ENCODE results near the gene TRAPPC3. TPM values are rescaled to one million over a fixed set of nuclear protein-coding genes. Genes with fewer than 3 reads are reported as not detected.

Gene TRAPPC3
- total RNA-seq, 1 experiment from 2014 or later = 64.6 TPM

DNA sequence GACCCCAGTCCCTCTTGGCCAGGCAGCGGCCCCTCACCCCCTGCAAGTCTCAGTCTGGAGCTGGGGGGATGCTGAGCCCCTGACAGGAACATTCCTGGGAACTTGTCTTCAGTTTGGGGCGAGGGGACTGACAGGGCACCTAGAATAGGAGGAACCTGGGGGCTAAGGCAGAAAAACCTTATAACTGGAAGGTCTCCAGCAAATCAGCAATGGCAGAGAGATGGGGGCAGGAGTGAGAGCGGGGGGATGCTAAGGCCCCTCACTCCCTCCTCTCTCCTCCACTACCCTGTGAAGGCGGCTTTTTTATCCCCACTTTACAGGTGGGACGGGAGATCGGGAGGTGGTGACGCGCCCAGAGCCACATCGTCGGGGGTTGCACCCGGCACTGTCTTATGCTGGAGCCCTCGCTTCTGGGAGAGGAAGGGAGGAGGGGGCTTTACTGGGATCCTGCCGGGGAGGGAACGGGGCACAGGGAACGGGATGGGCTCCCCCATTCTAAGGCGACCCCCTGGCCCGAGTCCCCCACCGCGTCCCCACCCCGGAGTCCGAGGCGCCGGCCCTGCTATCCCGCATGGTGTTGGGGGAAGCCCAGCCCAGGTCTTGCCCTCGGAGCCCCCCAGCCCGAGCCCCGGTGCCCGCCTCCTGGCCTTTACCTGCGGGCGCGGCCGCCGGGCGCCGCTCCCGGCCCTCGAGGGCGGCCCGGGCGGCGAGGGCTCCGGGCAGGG is 24.7 kb downstream of the TRAPPC3 start:
- Histone ChIP-seq H3K9me3 (ENCODE audit: control insufficient read depth in 1 of 2, insufficient read depth in 1 of 2, low read depth in 1 of 2, low read length in 2 of 2) (no peaks in the 10 kb centered on the region), H3K79me2 (ENCODE audit: insufficient read depth, low read length) (no peaks in the 10 kb centered on the region), H3K4me2 (ENCODE audit: low read length) (no peak overlapping the region), H3K27me3 (ENCODE audit: insufficient read depth, low read length) (no peaks in the 10 kb centered on the region), H2AFZ (ENCODE audit: low read depth, low read length, poor library complexity, severe bottlenecking) (no peak overlapping the region), H3K9me2 (ENCODE audit: insufficient read depth) (no peaks in the 10 kb centered on the region), H3K36me3 (ENCODE audit: control insufficient read depth in 1 of 2, insufficient read depth in 2 of 2, low read length in 2 of 2) (no peaks in the 10 kb centered on the region), H3K27ac (ENCODE audit: low read depth, low read length) (no peak overlapping the region), H3K4me3 (replicated peaks in 1 of 2; ENCODE audit: low read depth in 1 of 2, low read length in 2 of 2) (no peak overlapping the region), H4K20me1 (ENCODE audit: insufficient read depth) (no peaks in the 10 kb centered on the region), H3K4me1 (ENCODE audit: control insufficient read depth in 1 of 2, insufficient read depth in 2 of 2, low read length in 2 of 2) (no peaks in the 10 kb centered on the region), H3K9ac (ENCODE audit: low read length) (no peak overlapping the region)
- ATAC-seq (no peak), DNase-seq (ENCODE audit: low read depth, low spot score) (no peak)
- POLR2A ChIA-PET = no interaction called here
- TF ChIP-seq POLR2AphosphoS5 (IDR thresholded peaks at IDR 0.05; ENCODE audit: low read depth, low read length) = no peak
- TF ChIP-seq, protein P1, sequence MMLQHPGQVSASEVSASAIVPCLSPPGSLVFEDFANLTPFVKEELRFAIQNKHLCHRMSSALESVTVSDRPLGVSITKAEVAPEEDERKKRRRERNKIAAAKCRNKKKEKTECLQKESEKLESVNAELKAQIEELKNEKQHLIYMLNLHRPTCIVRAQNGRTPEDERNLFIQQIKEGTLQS (IDR thresholded peaks at IDR 0.05) = no peak
- no peak for TF ChIP-seq EZH2 (IDR thresholded peaks at IDR 0.05)
- no peak for TF ChIP-seq ZBTB33 (IDR thresholded peaks at IDR 0.05; ENCODE audit: extremely low read depth, insufficient replicate concordance, low read length)
- no peak for TF ChIP-seq EGR1 (IDR thresholded peaks at IDR 0.05; ENCODE audit: low read depth)
- TF ChIP-seq CBX3 (IDR thresholded peaks at IDR 0.05; ENCODE audit: low read depth) = no peak
- TF ChIP-seq ZNF274 (IDR thresholded peaks at IDR 0.05; ENCODE audit: low read depth, low read length) = no peak
- no peak for TF ChIP-seq FOSL1 (IDR thresholded peaks at IDR 0.05; ENCODE audit: low read depth)
- TF ChIP-seq SRF (IDR thresholded peaks at IDR 0.05; ENCODE audit: low read depth) = no peak
- TF ChIP-seq RAD21 (IDR thresholded peaks at IDR 0.05; ENCODE audit: low read depth) = no peak
- no peak for TF ChIP-seq EZH2phosphoT487 (IDR thresholded peaks at IDR 0.05; ENCODE audit: borderline replicate concordance)
- TF ChIP-seq MAX (IDR thresholded peaks at IDR 0.05) = no peak
- RAD21 ChIA-PET (ENCODE audit: low non-redundant PET in 1 of 2, low total read pairs in 2 of 2, uncharacterized antibody in 2 of 2, unreplicated experiment in 2 of 2) = no interaction called here
- no TSS peak for BruUV-seq (replicated peaks)
- CTCF ChIA-PET = no interaction called here
- intact Hi-C loops (cut with micrococcal nuclease) = no loop called here
